Measurements from ENCODE around the gene LCA5.
"Not testable (repeated sequence)": the region's sequence is repeated elsewhere in the genome, so short reads cannot be mapped to it uniquely, and the experiment has no call there.

LCA5 gene

DNA sequence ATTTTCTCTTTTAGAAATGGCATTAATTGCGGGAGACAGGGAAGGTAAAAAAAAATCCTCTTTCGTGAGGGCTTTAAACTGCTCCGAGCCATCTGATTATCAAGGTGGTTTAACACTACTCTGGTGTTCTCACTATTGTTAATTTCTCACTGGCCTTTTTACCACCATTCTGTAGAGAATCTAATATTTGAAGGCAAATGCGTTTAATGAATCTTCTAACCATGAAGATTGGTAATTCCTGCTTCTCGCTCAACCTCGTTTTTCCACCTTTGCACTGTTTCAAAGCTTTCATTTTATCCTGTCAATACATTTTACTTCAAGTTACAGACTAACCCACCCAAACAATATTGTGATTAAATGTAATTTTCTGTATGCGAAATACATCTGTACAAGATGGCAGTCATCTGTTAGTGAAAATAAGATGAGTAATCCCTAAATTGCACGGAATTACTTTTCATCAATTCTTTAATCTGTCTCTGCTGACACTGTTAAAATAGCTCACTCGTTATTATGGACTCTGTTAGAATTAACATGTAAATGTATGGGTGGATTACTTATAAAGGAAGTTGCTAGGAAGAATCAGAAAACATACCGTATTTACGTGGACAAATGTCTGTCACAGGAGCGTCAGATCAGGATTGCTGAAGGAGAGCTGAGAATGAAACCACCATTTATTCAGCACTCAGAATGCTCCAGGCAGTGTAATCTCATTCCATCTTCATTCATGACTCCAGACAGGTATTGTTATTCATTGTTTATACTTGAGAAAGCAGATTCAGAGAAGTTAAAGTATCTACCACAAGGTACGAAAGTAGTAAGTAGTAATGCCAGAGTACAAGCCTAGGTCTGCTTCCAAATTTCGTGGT, 1.1 kb upstream of the LCA5 start:
- in situ Hi-C loops (cut with HindIII; ENCODE audit: low sequenced_read_pairs): no loop called here

DNA sequence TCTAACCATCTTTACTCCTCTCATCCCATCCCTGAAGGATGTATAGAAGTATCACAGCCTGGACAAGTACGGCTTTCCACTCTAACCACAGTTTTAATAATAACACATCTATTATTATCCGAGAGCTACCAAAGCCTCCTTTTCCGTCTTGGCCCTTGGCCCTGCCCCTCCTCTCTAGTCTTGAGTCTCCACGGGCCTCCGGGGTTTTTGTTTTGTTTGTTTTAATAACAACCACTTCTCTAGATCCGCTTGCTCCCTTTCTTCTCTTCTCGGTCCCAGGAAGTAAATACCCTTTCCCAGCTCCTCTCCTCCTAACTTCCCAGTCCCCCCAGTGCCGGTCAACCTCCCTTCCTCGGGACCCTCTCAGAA, 661 bp downstream of the LCA5 start:
- in situ Hi-C loops (cut with HindIII; ENCODE audit: low sequenced_read_pairs): no loop called here

DNA sequence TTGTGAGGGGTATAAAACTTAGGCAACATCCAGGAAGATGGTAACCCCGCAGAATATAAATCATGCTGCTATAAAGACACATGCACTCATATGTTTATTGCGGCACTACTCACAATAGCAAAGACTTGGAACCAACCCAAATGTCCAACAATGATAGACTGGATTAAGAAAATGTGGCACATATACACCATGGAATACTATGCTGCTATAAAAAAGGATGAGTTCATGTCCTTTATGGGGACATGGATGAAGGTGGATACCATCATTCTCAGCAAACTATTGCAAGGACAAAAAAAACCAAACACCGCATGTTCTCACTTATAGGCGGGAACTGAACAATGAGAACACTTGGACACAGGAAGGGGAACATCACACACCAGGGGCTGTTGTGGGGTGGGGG, 7.7 kb downstream of the LCA5 start:
- in situ Hi-C loops (cut with HindIII; ENCODE audit: low sequenced_read_pairs): not testable (repeated sequence)

DNA sequence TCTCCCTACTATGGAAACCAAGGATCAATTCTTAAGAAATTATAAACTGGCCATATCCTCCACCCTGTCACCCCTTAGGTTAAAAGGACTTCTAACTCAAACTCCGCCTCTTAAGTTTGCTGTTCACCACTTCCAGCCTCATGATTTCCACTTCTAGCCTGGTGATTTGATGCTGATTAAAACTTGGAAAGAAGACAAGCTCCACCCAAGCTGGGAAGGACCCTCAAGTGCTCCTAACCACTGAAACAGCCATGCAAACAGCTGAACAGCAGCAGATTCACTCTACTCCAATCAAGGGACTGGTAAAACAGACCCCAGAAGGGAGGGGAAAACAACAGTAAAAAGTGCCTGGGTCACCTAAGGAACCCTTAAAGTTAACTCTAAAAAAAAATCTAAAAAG, 10.3 kb downstream of the LCA5 start:
- in situ Hi-C loops (cut with HindIII; ENCODE audit: low sequenced_read_pairs): no loop called here

DNA sequence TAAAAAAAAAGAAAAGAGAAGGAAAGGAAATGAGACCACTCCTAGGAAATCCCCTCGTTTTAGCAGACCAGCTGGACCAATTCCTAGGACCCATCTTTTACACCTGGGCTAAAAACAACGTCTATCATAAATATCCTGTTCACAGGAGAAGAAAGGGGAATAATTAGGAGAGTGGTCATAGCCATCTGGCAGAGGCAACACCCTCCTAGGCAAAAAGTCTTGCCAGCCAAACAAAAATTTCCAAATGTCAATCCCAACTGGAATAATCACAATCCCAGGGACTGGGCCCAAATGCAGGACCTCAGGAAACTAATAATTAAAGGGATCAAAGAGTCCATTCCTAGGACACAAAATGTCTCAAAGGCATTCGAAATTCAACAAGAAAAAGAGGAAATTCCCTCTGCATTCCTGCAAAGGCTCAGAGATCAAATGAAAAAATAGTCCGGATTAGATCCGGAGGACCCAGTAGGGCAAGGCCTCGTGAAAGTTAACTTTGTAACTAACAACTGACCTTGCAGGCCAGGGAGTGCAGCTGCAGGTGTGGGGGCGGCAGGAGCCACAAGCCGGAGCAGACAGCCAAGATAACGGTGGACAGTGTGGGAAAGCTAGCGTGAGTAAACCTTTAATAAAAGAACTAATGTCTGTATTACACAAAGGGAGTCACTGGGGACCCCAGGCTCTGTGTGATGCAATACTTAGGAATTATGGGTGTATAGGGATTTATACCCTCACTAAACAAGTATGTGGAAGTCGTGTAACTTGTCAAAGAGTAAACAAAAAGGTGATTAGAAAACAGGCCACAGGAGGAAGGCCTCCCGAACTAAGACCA, 11.7 kb downstream of the LCA5 start:
- in situ Hi-C loops (cut with HindIII; ENCODE audit: low sequenced_read_pairs): no loop called here

DNA sequence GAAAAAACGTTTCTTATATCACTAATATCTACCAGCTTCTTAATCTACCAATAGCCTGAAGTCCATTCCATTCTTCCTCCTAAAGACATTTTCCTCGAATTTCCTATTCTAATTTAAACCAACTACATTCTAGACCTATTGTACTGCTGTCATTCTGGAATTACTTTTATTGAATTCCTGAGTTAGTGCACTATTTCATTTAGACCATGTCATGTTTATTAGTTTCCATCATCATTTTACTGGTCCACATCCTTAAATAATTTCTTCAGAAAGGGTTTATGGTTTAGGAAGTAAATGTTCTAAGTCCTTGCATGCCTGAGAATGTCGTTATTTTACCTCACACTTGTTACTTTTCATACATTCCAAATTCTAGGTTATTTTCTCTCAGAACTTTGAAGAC, 13.2 kb downstream of the LCA5 start:
- in situ Hi-C loops (cut with HindIII; ENCODE audit: low sequenced_read_pairs): no loop called here

DNA sequence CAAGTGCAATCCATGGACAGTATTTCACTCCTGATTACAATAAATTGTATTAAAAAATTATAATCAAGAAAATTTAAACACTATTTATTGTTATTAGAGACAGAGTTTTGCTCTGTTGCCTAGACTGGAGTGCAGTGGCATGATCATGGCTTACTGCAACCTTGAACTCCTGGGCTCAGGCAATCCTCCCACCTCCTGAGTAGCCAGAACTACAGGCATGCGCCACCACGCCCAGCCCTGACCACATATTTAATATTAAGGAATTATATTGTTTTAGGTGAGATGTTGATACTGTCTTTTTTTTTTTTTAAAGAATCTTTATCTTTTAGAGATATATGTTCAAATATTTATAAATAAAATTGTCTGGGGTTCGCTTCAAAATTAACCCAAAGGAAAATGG, 14.6 kb downstream of the LCA5 start:
- in situ Hi-C loops (cut with HindIII; ENCODE audit: low sequenced_read_pairs): no loop called here

DNA sequence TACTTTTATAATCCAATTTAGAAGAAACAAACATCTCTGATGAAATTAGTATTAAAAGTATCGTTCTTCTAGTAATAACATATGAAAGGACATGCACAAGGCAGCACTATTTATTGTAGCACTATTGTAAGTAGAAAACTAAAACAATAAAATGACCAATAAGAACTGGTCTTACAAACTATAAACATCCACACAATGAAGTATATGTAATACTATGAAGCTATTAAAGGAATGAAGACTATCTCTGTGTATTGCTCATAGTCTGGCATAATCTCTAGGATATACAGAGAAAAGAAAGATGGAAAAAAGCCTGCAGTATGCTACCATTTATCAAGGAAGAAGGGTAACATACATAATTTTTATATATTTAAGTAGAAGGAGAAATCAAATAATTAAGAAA, 16.7 kb downstream of the LCA5 start:
- in situ Hi-C loops (cut with HindIII; ENCODE audit: low sequenced_read_pairs): no loop called here

DNA sequence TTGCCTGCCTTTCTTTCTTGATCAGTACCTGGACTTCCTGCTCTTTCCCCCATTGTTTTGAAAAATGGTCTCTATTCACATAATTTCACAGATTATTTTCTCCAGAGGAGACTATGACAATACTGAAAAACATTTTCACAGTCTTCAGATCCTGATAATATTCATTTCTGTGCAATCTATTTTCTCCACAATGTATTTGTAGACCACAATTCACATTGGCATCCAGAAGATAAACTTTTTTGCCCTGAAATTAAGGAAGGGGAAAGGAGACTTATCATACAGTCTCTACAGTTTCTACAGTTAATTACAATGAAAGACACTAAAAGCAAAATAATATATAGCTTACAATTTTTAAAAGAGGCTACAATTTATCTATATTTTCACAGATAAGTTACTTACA, 18.4 kb downstream of the LCA5 start:
- in situ Hi-C loops (cut with HindIII; ENCODE audit: low sequenced_read_pairs): no loop called here

DNA sequence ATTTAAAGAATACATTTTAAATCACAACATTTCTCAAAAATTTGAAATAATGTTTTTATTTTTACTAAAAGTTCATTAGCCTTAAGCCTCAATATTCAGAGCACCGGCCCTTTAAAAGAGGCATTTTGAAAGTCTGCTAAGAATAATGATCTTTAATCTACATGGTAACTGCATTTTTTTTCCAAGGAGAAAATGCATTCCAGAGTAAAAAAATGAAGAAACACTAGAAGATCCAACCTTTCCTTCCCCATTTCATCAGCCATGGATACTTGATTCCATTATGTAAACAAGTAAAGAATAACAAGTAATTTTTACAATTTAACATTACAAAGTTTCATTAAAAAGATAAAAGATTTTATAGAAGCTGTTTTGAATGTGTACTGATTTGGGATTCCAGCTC, 21.8 kb downstream of the LCA5 start:
- in situ Hi-C loops (cut with HindIII; ENCODE audit: low sequenced_read_pairs): no loop called here

DNA sequence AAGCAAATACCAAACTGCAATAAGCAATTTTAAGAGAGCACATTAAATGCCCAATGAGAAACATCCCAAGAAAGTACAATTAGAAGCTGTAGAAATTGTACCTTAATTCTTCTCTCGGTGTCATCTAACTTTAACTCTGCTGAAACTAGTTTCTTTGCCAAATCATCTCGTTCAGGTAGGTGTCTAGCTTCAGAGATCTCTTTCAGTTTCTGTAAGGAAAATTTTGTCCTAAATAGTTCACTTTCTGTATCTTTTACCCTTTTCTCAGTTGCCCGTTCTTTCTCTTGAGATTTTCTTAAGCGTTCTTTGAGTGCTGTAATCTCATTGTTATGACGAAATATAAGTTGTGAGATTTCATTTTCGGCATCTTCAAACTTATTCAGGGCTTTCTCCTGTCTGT, 24.1 kb downstream of the LCA5 start:
- in situ Hi-C loops (cut with HindIII; ENCODE audit: low sequenced_read_pairs): no loop called here

DNA sequence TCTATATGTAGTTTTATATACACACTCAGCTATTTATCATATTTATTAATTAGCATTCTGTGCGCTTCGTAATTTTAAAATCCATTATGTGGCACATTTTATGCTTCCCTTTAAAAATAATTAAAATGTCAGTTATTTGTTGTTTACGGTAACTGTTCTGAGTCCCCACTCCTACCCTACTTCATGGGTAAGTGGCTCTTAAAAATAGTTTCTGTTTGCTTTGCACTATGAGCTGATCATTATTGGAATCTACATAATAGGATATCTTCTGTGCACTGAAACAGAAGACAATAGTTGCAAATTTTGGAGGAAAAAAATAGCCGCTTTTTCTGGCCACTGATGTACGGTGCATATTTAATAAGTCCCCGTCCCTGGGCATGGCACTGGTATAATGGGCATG, 25.2 kb downstream of the LCA5 start:
- in situ Hi-C loops (cut with HindIII; ENCODE audit: low sequenced_read_pairs): no loop called here

DNA sequence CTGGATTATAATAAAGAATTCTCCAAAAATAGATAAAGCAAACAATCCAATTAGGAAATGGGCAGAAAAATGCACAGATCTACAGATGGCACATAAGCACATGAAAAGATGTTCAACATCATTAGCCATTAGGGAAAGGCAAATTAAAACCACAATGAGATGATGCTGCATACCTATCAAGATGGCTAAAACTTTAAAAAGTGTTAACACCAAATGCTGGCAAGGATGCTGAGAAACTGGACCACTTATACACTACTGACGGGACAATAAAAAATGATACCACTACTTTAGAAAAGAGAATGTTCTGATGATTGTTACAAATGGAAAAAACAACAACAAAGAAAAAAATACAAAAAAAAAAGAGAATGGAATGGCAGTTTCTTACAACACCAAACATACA, 26.5 kb downstream of the LCA5 start:
- in situ Hi-C loops (cut with HindIII; ENCODE audit: low sequenced_read_pairs): no loop called here

DNA sequence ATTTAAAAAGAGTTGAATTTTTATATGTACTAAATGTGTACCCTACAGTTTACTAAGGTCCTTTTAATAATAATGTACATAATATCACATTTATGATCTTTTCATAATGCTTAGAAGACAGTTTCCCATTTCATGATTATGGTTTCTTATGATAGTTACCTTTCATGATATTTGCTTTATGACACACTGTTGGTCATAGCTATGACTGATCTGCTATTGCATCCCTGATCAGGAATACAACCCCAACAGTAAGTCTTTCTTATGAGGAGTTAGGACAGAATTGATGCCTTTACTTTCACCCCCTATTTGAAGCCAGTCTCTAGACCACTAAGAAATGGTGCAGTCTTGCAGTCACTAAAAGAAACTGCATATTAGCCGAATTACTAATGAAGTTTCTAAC, 31.0 kb downstream of the LCA5 start:
- in situ Hi-C loops (cut with HindIII; ENCODE audit: low sequenced_read_pairs): loop anchor here (5.0 kb wide), 1 partner anchor 69 kb away; no protein-coding TSS in a partner anchor

DNA sequence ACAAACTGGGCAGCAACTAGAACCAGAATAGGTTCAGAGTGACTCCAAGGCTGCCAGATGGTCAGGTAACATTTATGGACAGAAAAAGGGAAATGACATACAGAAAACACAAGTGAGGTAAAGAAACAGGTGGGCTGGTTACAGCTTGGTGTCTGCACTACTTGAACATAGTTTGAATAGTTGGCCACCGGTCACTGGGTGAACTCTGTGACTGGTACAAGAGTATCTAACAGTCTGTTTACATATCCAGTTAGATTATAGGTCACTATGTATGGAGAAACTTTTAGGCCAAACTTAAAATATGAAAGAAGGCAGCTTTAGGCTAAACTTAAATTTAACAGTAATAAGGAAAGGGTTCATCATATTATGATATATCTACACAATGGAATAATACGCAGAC, 32.9 kb downstream of the LCA5 start:
- in situ Hi-C loops (cut with HindIII; ENCODE audit: low sequenced_read_pairs): no loop called here

DNA sequence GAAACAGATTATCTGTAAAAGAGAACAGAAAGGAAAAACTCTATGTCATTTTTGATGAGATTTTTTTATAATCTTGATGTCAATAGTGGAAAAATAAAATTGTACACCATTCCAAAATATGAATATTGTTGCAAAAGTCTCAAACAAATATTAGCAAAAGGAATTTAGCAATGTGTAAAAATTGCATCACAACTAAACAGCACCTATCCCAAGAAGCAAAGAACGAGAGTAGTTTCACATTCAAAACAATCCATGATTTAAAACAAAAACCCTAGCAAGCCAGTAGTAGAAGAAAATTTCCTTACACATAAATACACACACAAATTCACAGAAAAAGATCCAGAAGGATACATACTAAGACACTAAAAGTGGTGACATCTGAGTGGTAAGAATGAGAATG, 38.4 kb downstream of the LCA5 start:
- in situ Hi-C loops (cut with HindIII; ENCODE audit: low sequenced_read_pairs): no loop called here

DNA sequence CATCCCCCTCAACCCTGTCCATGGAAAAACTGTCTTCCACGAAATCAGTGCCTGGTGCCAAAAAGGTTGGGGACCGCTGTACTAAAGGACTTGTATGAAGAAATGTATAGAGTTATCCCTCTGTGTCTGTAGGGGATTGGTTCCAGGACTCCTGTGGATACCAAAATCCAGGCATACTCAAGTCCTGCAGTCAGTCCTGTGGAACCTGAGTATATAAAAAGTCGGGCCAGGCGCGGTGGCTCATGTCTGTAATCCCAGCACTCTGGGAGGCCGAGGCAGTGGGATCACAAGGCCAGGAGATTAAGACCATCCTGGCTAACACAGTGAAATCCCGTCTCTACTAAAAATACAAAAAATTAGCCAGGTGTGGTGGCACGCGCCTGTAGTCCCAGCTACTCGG, 42.0 kb downstream of the LCA5 start:
- in situ Hi-C loops (cut with HindIII; ENCODE audit: low sequenced_read_pairs): no loop called here

DNA sequence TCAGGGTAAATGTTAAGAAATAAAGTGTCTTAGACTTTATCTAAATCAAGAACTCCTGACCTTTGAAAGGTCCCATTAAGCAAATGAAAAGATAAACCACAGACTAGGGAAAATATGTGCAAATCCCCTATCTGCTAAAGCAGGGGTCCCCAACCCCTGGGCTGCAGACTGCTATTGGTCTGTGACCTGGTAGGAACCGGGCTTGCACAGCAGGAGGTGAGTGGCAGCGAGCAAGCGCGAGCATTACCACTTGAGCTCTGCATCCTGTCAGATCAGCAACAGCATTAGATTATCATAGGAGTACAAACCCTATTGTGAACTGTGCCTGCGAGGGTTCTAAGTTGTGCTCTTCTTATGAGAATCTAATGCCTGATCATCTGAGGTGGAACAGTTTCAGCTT, 42.4 kb downstream of the LCA5 start:
- in situ Hi-C loops (cut with HindIII; ENCODE audit: low sequenced_read_pairs): no loop called here

DNA sequence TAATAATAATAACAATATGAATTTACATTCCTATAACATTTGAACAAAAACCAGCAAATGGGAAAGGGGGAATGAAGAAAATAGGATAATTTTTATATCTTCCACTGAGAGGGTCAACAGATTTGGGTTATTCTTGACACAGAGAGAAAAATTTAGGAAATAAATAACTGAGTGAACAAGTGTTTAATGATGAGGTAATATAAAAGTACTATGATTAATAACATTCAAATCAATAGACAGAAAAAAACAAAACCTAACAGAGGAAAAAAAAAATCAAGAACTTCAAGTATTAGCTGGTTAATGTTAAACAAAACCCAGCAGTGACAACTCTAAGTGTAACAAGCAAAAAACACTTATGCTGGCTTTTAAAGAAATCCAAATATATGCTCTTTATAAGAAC, 66.5 kb downstream of the LCA5 start:
- in situ Hi-C loops (cut with HindIII; ENCODE audit: low sequenced_read_pairs): no loop called here

DNA sequence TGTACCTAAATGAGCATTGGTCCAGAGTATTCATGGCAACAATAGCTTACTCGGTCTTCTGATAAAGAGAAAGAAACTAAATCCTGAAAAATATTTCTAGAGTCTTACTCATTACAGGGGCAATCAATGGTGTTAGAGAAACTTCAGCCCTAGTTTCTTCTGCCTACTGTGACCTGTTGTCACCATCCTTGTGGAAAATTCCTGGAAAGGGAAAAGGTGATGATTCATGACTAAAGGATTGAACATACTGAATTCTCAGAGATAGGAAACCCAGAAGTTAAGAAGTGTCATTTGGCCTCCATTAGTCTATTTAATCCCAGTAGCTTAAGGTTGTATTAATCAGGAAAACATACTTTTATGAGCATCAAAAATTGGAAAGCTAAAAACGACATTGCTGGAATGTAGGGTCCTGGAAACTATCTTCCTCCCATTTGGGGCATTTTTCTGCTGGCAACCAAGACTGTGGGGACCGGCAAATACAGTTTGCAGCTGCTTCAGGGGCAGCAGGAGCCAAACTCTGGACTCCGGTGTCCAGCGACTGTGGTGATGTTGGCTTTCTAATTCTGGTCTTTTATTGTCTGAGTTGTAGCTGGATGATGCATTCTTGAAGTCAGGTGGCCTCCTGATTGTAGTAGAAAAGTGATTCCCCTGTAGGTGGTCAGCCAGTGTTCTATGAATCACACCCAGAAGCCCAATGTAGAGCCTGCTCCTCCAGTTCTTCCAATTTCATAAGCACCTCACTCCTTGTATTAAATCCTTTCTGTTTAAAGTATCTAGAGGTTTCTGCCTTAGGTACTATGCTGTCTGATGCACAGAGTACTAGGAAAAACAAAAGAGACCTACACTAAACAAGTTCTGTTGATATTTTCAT, 67.6 kb downstream of the LCA5 start:
- in situ Hi-C loops (cut with HindIII; ENCODE audit: low sequenced_read_pairs): no loop called here

DNA sequence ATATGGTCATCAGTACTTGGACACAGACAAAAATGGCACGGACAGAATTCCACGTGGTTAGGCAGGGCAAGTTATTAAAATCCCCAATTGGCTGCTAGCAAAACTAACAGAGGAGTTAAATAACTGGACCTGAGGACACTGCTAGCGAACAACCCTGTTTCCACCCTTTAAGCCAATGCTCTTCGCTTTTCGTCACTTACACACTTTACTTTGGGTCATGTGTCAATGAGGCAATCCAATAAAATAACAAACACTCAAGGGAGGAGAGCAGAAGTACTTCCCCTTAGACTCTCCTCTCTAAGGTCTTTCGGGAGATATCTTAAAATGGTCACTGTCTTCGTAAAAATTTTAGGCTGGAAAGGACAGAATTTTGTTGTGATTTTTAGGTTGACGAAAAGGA, 68.6 kb downstream of the LCA5 start:
- in situ Hi-C loops (cut with HindIII; ENCODE audit: low sequenced_read_pairs): no loop called here

All from endothelial cell of hepatic sinusoid (primary cell).